Colonic mucosa (tissue), 4 donors: Measurements from ENCODE around the gene SPECC1L. TPM values are rescaled to one million over a fixed set of nuclear protein-coding genes. Genes with fewer than 3 reads are reported as not detected.

Experiments
- DNase-seq: peaks from one replicate; pipeline ENCODE4 v3.0.0-alpha.2; 2020
- H3K27ac ChIP-seq: fragments of 200-600 bp; one replicate; pipeline ENCODE4 v1.8.0; 2021
- H3K27me3 ChIP-seq: fragments of 200-600 bp; one replicate; pipeline ENCODE4 v1.8.0; 2021
- H3K36me3 ChIP-seq: fragments of 200-600 bp; one replicate; pipeline ENCODE4 v1.8.0; 2021
- H3K4me1 ChIP-seq: fragments of 200-600 bp; one replicate; pipeline ENCODE4 v1.8.0; 2021; ENCODE audit warnings: mild to moderate bottlenecking
- H3K4me3 ChIP-seq: fragments of 200-600 bp; one replicate; pipeline ENCODE4 v1.8.0; 2021
- H3K9ac ChIP-seq, 2 donors: one replicate each; pipeline ENCODE4 v1.7.0; 2013; ENCODE audit warnings: control low read depth in 2 of 2, low read depth in 2 of 2, low read length in 2 of 2
- H3K9me3 ChIP-seq: fragments of 200-600 bp; one replicate; pipeline ENCODE4 v1.8.0; 2021
- intact Hi-C: fragments of 100-400 bp; cut with DNase I; formaldehyde crosslinking; loops from one replicate; pipeline ENCODE4 v1.14.1; 2022
- total RNA-seq, 2 donors: library from RNA; stranded (reverse); fragmentation: NEBNext Ultra II Directional in 1 of 2; extraction: Animal tissue kit (Norgen Biotek cat#: 25700) in 1 of 2; gene quantifications; one replicate each; pipeline ENCODE4 v1.2.1, GENCODE V29; 2021
- TF ChIP-seq, protein P1 (sequence below): fragments of 200-600 bp; IDR thresholded peaks from one replicate; pipeline ENCODE4 v1.8.0; 2022; ENCODE audit warnings: antibody characterized with exemption, mild to moderate bottlenecking
- donor health status: healthy.
- donor health status: DM: no; HTN: no; CAD: no.
- donor health status: DM: no; HTN: no; CAD: no.

The SPECC1L gene
- total RNA-seq, 2 donors from 2014 or later, result 45.3 to 55.3 TPM

DNA sequence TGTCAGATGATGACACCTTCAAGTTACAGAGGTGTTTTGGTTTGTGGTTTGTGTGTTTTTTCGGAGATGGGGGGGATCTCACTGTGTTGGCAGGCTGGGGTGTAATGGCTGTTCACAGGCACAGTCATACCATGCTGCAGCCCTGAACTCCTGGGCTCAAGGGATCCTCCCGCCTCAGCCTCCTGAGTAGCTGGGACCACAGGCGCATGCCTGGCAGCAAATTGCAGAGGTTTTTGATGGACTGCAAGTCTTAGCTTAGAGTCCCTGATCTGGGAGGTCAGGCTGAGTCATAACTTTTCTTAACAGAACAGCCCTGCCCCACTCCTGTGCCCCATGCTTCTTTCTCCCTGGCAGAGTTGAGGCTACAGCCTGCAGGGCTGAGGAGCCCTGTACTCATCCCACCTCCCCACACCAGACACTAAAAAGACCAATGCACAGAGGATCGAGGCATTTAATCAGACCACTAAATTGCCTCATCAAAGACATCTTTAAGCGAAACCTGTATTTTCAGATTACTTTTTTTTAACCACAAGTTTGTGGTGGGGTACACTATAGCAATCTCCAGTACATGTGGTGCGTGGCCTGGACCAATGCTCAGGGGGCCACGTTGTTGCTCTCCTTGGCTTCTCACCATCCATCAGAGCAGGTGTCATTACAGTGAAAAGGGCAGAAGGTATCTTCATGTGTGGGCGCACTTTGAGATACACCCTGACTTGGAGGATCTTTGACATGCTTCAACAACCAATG is 139.7 kb downstream of the SPECC1L start:
- intact Hi-C loops, result no loop called here
- Histone ChIP-seq H3K4me1 (no peaks in the 10 kb centered on the region), H3K9ac (no peak overlapping the region), H3K4me3 (no peak overlapping the region), H3K9me3 (no peaks in the 10 kb centered on the region), H3K27ac (no peak overlapping the region), H3K27me3 (no peaks in the 10 kb centered on the region), H3K36me3 (no peaks in the 10 kb centered on the region)
- DNase-seq, result no peak
- TF ChIP-seq, protein P1, sequence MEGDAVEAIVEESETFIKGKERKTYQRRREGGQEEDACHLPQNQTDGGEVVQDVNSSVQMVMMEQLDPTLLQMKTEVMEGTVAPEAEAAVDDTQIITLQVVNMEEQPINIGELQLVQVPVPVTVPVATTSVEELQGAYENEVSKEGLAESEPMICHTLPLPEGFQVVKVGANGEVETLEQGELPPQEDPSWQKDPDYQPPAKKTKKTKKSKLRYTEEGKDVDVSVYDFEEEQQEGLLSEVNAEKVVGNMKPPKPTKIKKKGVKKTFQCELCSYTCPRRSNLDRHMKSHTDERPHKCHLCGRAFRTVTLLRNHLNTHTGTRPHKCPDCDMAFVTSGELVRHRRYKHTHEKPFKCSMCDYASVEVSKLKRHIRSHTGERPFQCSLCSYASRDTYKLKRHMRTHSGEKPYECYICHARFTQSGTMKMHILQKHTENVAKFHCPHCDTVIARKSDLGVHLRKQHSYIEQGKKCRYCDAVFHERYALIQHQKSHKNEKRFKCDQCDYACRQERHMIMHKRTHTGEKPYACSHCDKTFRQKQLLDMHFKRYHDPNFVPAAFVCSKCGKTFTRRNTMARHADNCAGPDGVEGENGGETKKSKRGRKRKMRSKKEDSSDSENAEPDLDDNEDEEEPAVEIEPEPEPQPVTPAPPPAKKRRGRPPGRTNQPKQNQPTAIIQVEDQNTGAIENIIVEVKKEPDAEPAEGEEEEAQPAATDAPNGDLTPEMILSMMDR, result no peak

DNA sequence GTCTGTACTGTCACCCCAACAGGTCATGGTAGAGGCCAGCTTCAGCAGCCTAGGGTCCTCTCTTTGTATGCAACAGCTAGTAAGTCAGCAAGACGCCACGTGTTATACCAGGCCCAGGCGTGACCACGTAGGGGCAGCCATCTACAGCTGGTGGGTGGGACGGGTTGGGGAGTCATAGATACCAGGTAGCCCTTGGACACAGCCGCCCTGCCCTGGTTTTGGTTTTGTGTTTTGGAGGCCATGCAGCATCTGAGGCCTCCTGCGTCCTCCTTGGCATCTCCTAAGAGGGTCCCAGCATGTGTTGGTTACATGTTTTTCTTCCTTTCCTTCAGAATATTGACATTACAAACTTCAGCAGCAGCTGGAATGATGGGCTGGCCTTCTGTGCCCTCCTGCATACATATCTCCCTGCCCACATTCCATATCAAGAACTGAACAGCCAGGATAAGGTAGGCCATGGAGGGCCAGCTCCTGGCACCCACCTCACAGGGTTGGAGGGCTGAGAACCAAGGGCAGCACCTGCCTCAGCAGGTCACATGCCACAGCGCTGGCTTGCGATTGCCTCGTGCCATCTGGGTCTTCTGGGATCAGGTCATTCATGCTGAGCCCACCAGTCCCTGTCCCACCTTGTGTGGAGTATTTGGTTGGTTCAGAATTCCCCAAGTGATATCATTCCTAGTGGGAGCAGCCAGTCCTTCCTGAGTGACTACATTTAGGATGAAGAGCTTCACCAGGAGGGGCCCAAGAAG is 140.8 kb downstream of the SPECC1L start:
- Histone ChIP-seq H3K27me3 (no peaks in the 10 kb centered on the region), H3K36me3 (no peaks in the 10 kb centered on the region), H3K9ac (no peak overlapping the region), H3K27ac (no peak overlapping the region), H3K4me1 (no peaks in the 10 kb centered on the region), H3K9me3 (no peaks in the 10 kb centered on the region), H3K4me3 (no peak overlapping the region)
- TF ChIP-seq, protein P1, result no peak
- intact Hi-C loops, result no loop called here
- DNase-seq, result no peak

DNA sequence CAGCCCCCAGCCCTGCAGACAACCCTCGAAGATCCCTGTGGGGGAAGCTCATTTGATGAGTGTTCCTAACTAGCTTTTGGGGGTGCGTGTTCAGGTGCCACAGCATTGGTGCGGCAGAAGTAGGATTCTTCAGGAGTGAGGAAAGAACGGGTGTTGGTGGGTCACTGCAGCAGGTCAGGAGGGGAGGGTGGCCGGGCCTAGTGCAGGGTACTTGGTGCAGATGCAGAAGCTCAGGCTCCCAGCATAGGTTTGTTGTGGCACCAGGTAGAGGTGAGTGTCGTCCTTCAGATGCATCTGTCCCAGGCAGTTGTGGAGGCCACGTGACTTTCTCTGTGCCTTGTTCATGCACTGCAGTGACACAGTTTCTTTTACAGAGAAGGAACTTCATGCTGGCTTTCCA is 141.6 kb downstream of the SPECC1L start:
- no peak overlapping the region for H3K9ac ChIP-seq
- no peaks in the 10 kb centered on the region for H3K9me3 ChIP-seq
- no peak for DNase-seq
- H3K4me1 ChIP-seq, result no peaks in the 10 kb centered on the region
- no peaks in the 10 kb centered on the region for H3K27me3 ChIP-seq
- TF ChIP-seq, protein P1, result no peak
- no peak overlapping the region for H3K4me3 ChIP-seq
- H3K27ac ChIP-seq, result no peak overlapping the region
- no peaks in the 10 kb centered on the region for H3K36me3 ChIP-seq
- intact Hi-C loops, result no loop called here

DNA sequence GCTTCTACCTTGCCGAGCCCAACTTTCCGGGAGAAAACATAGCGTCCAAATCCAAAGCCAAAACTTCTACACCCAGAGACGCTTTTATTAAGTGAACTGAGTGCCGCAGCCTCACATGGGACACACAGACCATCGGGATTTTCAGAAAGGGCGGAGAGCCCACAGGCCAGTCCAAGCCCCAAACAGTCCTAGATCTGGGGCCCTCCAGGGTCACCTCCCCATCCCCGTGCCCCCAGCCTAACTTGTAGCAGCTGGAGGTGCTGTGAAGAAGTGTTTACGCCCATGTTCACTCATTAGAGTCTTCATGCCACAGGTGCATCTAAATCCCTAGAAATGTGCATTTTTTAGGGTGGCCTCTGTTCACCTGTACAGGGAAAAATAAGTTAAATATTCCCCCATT is 142.6 kb downstream of the SPECC1L start:
- TF ChIP-seq, protein P1, result no peak
- Histone ChIP-seq H3K27me3 (no peaks in the 10 kb centered on the region), H3K4me3 (no peak overlapping the region), H3K36me3 (no peaks in the 10 kb centered on the region), H3K4me1 (no peaks in the 10 kb centered on the region), H3K9me3 (no peaks in the 10 kb centered on the region), H3K27ac (no peak overlapping the region), H3K9ac (no peak overlapping the region)
- intact Hi-C loops, result no loop called here
- DNase-seq, result no peak

DNA sequence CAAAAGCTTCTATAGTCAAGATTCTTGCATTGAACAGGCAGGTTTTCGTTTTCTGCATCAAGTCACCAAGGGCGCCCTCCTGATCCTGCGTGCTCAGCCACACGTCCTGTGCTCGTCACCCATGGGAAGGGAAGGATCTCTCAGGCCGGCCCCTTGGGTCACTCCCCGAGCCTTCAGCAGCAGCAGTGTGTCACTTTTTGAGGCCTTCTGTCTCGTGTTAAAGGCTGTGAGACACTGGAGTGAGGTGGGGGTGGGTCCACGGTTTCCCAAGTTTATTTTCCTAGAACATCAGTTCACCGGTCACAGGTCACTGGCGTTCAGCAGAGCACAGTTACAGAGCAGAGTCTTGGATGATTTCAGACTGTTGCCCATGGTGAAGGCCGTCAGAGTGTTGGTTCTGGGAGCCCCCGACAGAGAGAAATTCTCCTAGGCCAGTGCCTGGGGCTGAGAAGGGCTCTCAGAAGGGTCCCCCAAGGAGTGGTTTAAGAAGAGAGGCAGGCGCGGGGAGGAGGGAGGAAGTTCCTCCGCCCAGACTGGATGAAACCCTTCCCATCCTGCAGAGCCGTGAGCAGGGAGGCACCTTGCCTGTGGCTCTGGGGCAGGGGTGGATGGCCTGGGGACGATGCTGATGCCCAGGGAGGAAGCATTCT is 143.2 kb downstream of the SPECC1L start:
- no peak for DNase-seq
- TF ChIP-seq, protein P1, result no peak
- Histone ChIP-seq H3K4me3 (no peak overlapping the region), H3K9me3 (no peaks in the 10 kb centered on the region), H3K4me1 (no peaks in the 10 kb centered on the region), H3K9ac (no peak overlapping the region), H3K27ac (no peak overlapping the region), H3K27me3 (no peaks in the 10 kb centered on the region), H3K36me3 (no peaks in the 10 kb centered on the region)
- intact Hi-C loops, result no loop called here
